ENCODE measurements around the gene MICAL3.

The MICAL3 gene

DNA sequence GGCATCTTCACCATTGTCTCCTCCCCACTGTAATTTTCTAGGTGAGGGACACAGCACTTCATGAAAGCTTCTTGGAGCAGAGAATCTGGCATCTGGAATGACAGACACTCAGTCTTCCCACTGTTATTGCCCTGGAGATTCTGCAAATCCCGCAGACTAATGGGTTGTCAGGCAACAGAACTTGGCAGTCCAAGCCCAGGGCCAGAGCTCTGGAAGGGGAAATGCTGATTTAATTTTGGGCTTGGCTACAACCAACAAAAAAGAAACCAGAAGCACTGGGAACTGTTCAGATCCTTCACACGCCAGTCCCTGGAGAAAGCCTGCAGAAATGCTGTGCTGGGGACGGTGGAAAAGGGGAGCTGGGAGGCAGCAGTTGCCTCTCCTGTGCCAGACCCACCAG, 178.6 kb downstream of the MICAL3 start:
- H3K9ac ChIP-seq = no peak overlapping the region
- peaks cover 3% of the 10 kb centered on the region for H3K4me1 ChIP-seq
- no peak overlapping the region for H2AFZ ChIP-seq
- no peaks in the 10 kb centered on the region for H3K36me3 ChIP-seq (ENCODE audit: control insufficient read depth, insufficient read depth, low read length)
- H3K27me3 ChIP-seq (ENCODE audit: control insufficient read depth, insufficient read depth, low read length) = no peaks in the 10 kb centered on the region
- H3K79me2 ChIP-seq = no peaks in the 10 kb centered on the region
- TF ChIP-seq, protein P1, sequence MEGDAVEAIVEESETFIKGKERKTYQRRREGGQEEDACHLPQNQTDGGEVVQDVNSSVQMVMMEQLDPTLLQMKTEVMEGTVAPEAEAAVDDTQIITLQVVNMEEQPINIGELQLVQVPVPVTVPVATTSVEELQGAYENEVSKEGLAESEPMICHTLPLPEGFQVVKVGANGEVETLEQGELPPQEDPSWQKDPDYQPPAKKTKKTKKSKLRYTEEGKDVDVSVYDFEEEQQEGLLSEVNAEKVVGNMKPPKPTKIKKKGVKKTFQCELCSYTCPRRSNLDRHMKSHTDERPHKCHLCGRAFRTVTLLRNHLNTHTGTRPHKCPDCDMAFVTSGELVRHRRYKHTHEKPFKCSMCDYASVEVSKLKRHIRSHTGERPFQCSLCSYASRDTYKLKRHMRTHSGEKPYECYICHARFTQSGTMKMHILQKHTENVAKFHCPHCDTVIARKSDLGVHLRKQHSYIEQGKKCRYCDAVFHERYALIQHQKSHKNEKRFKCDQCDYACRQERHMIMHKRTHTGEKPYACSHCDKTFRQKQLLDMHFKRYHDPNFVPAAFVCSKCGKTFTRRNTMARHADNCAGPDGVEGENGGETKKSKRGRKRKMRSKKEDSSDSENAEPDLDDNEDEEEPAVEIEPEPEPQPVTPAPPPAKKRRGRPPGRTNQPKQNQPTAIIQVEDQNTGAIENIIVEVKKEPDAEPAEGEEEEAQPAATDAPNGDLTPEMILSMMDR (IDR thresholded peaks at IDR 0.05) = no peak
- no peak overlapping the region for H3K27ac ChIP-seq
- no peaks in the 10 kb centered on the region for H3K9me3 ChIP-seq (ENCODE audit: control insufficient read depth, low read length)
- no peak overlapping the region for H3K4me2 ChIP-seq (ENCODE audit: low read length)
- no peak overlapping the region for H3K4me3 ChIP-seq (ENCODE audit: low read depth, low read length)

DNA sequence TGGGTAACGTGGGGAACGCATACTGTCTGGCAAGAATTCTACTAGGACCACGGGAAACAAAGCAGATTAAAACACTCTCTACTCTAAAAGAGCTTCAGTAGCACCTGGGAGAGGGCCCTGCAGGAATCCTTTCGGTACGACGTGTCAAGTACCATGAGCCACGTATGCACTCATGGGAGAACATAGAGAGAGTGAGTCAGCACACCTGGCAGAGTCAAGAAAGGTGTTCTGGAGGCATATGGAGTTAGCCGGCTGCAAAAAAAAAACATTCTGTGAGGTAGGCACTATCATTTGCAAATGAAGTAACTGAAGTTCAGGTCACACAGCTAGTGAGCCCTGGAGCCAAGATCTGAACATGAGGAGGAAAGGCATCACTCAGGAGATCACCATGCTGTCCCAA, 179.0 kb downstream of the MICAL3 start:
- Histone ChIP-seq H3K4me3 (ENCODE audit: low read depth, low read length) (no peak overlapping the region), H3K9me3 (ENCODE audit: control insufficient read depth, low read length) (no peaks in the 10 kb centered on the region), H3K9ac (no peak overlapping the region), H3K4me1 (peaks cover 3% of the 10 kb centered on the region), H3K4me2 (ENCODE audit: low read length) (no peak overlapping the region), H3K27ac (no peak overlapping the region), H3K79me2 (no peaks in the 10 kb centered on the region), H2AFZ (no peak overlapping the region), H3K27me3 (ENCODE audit: control insufficient read depth, insufficient read depth, low read length) (no peaks in the 10 kb centered on the region), H3K36me3 (ENCODE audit: control insufficient read depth, insufficient read depth, low read length) (no peaks in the 10 kb centered on the region)
- TF ChIP-seq, protein P1 (IDR thresholded peaks at IDR 0.05) = no peak

DNA sequence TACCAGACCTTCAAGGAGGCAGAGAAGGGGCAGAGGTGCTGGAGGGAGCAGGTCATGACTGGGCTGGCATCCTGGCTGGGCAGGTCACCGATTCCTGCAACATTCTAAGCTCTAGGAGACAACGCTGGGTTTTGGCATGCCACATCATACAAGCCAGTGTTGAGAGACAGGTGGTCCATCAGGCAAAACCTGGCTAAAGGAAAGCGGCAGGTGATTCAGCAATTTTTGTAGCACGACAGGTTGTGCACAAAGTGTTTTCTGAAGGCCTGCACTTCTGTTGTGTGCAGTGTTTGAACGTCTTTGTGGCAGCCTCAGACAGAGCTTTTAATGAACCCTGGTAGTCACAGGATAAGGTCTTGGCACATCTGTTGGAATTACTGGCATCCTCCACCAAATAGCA, 180.2 kb downstream of the MICAL3 start:
- Histone ChIP-seq H3K4me3 (ENCODE audit: low read depth, low read length) (no peak overlapping the region), H2AFZ (no peak overlapping the region), H3K4me1 (peaks cover 3% of the 10 kb centered on the region), H3K4me2 (ENCODE audit: low read length) (no peak overlapping the region), H3K79me2 (no peaks in the 10 kb centered on the region), H3K36me3 (ENCODE audit: control insufficient read depth, insufficient read depth, low read length) (no peaks in the 10 kb centered on the region), H3K27ac (no peak overlapping the region), H3K27me3 (ENCODE audit: control insufficient read depth, insufficient read depth, low read length) (no peaks in the 10 kb centered on the region), H3K9ac (no peak overlapping the region), H3K9me3 (ENCODE audit: control insufficient read depth, low read length) (no peaks in the 10 kb centered on the region)
- TF ChIP-seq, protein P1 (IDR thresholded peaks at IDR 0.05) = no peak

DNA sequence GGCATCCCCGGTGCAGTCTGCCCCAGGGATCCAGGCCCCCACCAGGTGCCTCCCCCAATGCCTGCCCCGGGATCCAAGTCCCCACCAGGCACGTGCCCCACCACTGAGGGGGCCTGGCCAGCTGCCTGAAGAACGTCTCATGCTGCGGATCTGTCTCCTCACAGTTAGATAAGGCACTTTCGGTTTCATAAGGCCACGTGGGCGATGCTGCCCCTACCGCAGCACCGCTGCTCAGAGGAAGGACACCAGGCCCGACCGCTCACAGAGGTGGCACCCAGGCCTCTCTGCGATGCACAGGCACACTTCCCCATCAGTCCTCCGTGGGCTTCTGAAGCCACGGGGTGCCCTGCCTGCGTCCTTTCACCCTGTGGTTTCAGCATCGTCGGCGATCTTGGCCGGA, 182.0 kb downstream of the MICAL3 start:
- no peaks in the 10 kb centered on the region for H3K36me3 ChIP-seq (ENCODE audit: control insufficient read depth, insufficient read depth, low read length)
- no peak overlapping the region for H2AFZ ChIP-seq
- H3K27me3 ChIP-seq (ENCODE audit: control insufficient read depth, insufficient read depth, low read length) = no peaks in the 10 kb centered on the region
- no peak overlapping the region for H3K9ac ChIP-seq
- H3K27ac ChIP-seq = no peak overlapping the region
- H3K9me3 ChIP-seq (ENCODE audit: control insufficient read depth, low read length) = no peaks in the 10 kb centered on the region
- peaks cover 3% of the 10 kb centered on the region for H3K4me1 ChIP-seq
- H3K79me2 ChIP-seq = no peaks in the 10 kb centered on the region
- TF ChIP-seq, protein P1 (IDR thresholded peaks at IDR 0.05) = no peak
- H3K4me3 ChIP-seq (ENCODE audit: low read depth, low read length) = no peak overlapping the region
- H3K4me2 ChIP-seq (ENCODE audit: low read length) = no peak overlapping the region

DNA sequence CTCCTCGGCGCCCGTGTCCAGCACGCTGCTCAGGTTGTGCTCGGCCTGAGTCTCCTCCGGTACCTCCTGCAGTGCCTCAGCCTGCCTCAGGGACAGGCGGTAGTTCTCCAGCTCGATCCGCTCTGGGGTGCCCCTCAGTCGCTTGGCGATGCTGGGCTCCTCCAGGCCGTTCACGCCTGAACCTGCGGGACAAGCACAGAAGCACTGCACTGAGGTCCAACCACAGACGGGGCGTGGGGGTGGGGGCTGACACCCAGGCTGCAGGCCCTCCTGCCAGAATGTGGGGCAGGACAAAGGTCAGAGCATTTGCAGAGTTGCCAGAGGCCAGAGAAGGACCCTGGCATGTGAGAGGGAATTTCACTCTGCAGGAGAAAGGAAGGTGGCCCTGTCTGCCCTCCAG, 182.5 kb downstream of the MICAL3 start:
- H3K79me2 ChIP-seq = no peaks in the 10 kb centered on the region
- no peak overlapping the region for H3K27ac ChIP-seq
- TF ChIP-seq, protein P1 (IDR thresholded peaks at IDR 0.05) = no peak
- H3K36me3 ChIP-seq (ENCODE audit: control insufficient read depth, insufficient read depth, low read length) = no peaks in the 10 kb centered on the region
- H3K9ac ChIP-seq = no peak overlapping the region
- peaks cover 1% of the 10 kb centered on the region for H3K4me1 ChIP-seq
- H3K27me3 ChIP-seq (ENCODE audit: control insufficient read depth, insufficient read depth, low read length) = no peaks in the 10 kb centered on the region
- no peak overlapping the region for H3K4me3 ChIP-seq (ENCODE audit: low read depth, low read length)
- H3K9me3 ChIP-seq (ENCODE audit: control insufficient read depth, low read length) = no peaks in the 10 kb centered on the region
- no peak overlapping the region for H3K4me2 ChIP-seq (ENCODE audit: low read length)
- no peak overlapping the region for H2AFZ ChIP-seq
